ENCODE data around the gene ZNF367. TPM values are rescaled to one million over a fixed set of nuclear protein-coding genes. Genes with fewer than 3 reads are reported as not detected.

The ZNF367 gene
- total and polyA plus RNA-seq, 4 donors: 6.7 to 10.1 (median 7.1) TPM

- whole genome bisulfite sequencing (ENCODE audit: insufficient coverage): 100% methylated on average over 1 of the region's 5 CpGs
Observed at GRCh38 chr9:96391021-96391765, 27.0 kb downstream of the ZNF367 start.

GRCh38 chr9:96388144-96388543 is 30.0 kb downstream of the ZNF367 start:
- peaks cover under 1% of the 10 kb centered on the region for H3K4me1 ChIP-seq (ENCODE audit: control insufficient read depth, insufficient read depth, low read length)
- H3K27ac ChIP-seq (ENCODE audit: low read depth, low read length): no peak overlapping the region
- no peak overlapping the region for H3K4me3 ChIP-seq (ENCODE audit: low read depth, low read length)
- no peaks in the 10 kb centered on the region for H3K9me3 ChIP-seq (ENCODE audit: control insufficient read depth, insufficient read depth, low read length)
- no peak for DNase-seq (ENCODE audit: low read depth in 4 of 6, low spot score in 6 of 6)
- H3K36me3 ChIP-seq (ENCODE audit: control insufficient read depth, insufficient read depth, low read length): peaks cover 15% of the 10 kb centered on the region
- WGBS (ENCODE audit: insufficient coverage): 93% methylated on average over 11 of the region's 11 CpGs
- no peaks in the 10 kb centered on the region for H3K27me3 ChIP-seq (ENCODE audit: control insufficient read depth, insufficient read depth, low read length)

More at GRCh38 chr9:96391021-96391765, 27.0 kb downstream of the ZNF367 start:
- Histone ChIP-seq H3K36me3 (ENCODE audit: control insufficient read depth, insufficient read depth, low read length) (peaks cover 15% of the 10 kb centered on the region), H3K27ac (ENCODE audit: low read depth, low read length) (no peak overlapping the region), H3K27me3 (ENCODE audit: control insufficient read depth, insufficient read depth, low read length) (no peaks in the 10 kb centered on the region), H3K4me3 (ENCODE audit: low read depth, low read length) (no peak overlapping the region), H3K4me1 (ENCODE audit: control insufficient read depth, insufficient read depth, low read length) (no peaks in the 10 kb centered on the region), H3K9me3 (ENCODE audit: control insufficient read depth, insufficient read depth, low read length) (no peaks in the 10 kb centered on the region)
- DNase-seq (ENCODE audit: low read depth in 4 of 6, low spot score in 6 of 6): peak in 1 of 6 donors; percentile 7

GRCh38 chr9:96386157-96386556 is 32.0 kb downstream of the ZNF367 start:
- Histone ChIP-seq H3K27me3 (ENCODE audit: control insufficient read depth, insufficient read depth, low read length) (no peaks in the 10 kb centered on the region), H3K4me3 (ENCODE audit: low read depth, low read length) (no peak overlapping the region)

GRCh38 chr9:96383165-96383942 is 34.8 kb downstream of the ZNF367 start, which contains the start of gene SLC35D2:
Gene SLC35D2 (minus strand): TSS chr9:96383711. CDS start chr9:96383634, 77 bp downstream.
- H3K36me3 ChIP-seq (ENCODE audit: control insufficient read depth, insufficient read depth, low read length): peaks cover 4% of the 10 kb centered on the region
- peak within 1 kb of the TSS; percentile 59 for H3K4me3 ChIP-seq (ENCODE audit: low read depth, low read length)
- no peaks in the 10 kb centered on the region for H3K27me3 ChIP-seq (ENCODE audit: control insufficient read depth, insufficient read depth, low read length)
- no peaks in the 10 kb centered on the region for H3K9me3 ChIP-seq (ENCODE audit: control insufficient read depth, insufficient read depth, low read length)
- DNase-seq (ENCODE audit: low read depth in 4 of 6, low spot score in 6 of 6): peak in 4 of 6 donors; percentile 4 to 62 (median 16)
- H3K4me1 ChIP-seq (ENCODE audit: control insufficient read depth, insufficient read depth, low read length): peaks cover 3% of the 10 kb centered on the region
- WGBS (ENCODE audit: insufficient coverage): under 1% methylated on average over 71 of the region's 73 CpGs
- peak within 1 kb of the TSS; percentile 58 for H3K27ac ChIP-seq (ENCODE audit: low read depth, low read length)

More at GRCh38 chr9:96386157-96386556, 32.0 kb downstream of the ZNF367 start:
- DNase-seq (ENCODE audit: low read depth in 4 of 6, low spot score in 6 of 6): no peak
- Histone ChIP-seq H3K36me3 (ENCODE audit: control insufficient read depth, insufficient read depth, low read length) (peaks cover 7% of the 10 kb centered on the region), H3K4me1 (ENCODE audit: control insufficient read depth, insufficient read depth, low read length) (peaks cover 3% of the 10 kb centered on the region), H3K9me3 (ENCODE audit: control insufficient read depth, insufficient read depth, low read length) (no peaks in the 10 kb centered on the region), H3K27ac (ENCODE audit: low read depth, low read length) (no peak overlapping the region)

GRCh38 chr9:96382839-96383164 is 35.4 kb downstream of the ZNF367 start:
- Histone ChIP-seq H3K36me3 (ENCODE audit: control insufficient read depth, insufficient read depth, low read length) (no peaks in the 10 kb centered on the region), H3K27me3 (ENCODE audit: control insufficient read depth, insufficient read depth, low read length) (no peaks in the 10 kb centered on the region), H3K4me3 (ENCODE audit: low read depth, low read length) (peak overlapping the region; percentile 42), H3K27ac (ENCODE audit: low read depth, low read length) (peak overlapping the region; percentile 58), H3K9me3 (ENCODE audit: control insufficient read depth, insufficient read depth, low read length) (no peaks in the 10 kb centered on the region), H3K4me1 (ENCODE audit: control insufficient read depth, insufficient read depth, low read length) (peaks cover 3% of the 10 kb centered on the region)
- WGBS (ENCODE audit: insufficient coverage): 38% methylated on average over 7 of the region's 7 CpGs
- DNase-seq (ENCODE audit: low read depth in 4 of 6, low spot score in 6 of 6): no peak

GRCh38 chr9:96382175-96382574 is 36.0 kb downstream of the ZNF367 start:
- DNase-seq (ENCODE audit: low read depth in 4 of 6, low spot score in 6 of 6): no peak
- H3K4me3 ChIP-seq (ENCODE audit: low read depth, low read length): no peak overlapping the region
- H3K4me1 ChIP-seq (ENCODE audit: control insufficient read depth, insufficient read depth, low read length): peaks cover 3% of the 10 kb centered on the region
- no peak overlapping the region for H3K27ac ChIP-seq (ENCODE audit: low read depth, low read length)
- H3K27me3 ChIP-seq (ENCODE audit: control insufficient read depth, insufficient read depth, low read length): no peaks in the 10 kb centered on the region
- H3K9me3 ChIP-seq (ENCODE audit: control insufficient read depth, insufficient read depth, low read length): no peaks in the 10 kb centered on the region
- no peaks in the 10 kb centered on the region for H3K36me3 ChIP-seq (ENCODE audit: control insufficient read depth, insufficient read depth, low read length)
- WGBS (ENCODE audit: insufficient coverage): 83% methylated on average over 2 of the region's 2 CpGs

GRCh38 chr9:96381696-96382095 is 36.5 kb downstream of the ZNF367 start:
- DNase-seq (ENCODE audit: low read depth in 4 of 6, low spot score in 6 of 6): no peak
- Histone ChIP-seq H3K27me3 (ENCODE audit: control insufficient read depth, insufficient read depth, low read length) (no peaks in the 10 kb centered on the region), H3K9me3 (ENCODE audit: control insufficient read depth, insufficient read depth, low read length) (no peaks in the 10 kb centered on the region), H3K4me3 (ENCODE audit: low read depth, low read length) (no peak overlapping the region), H3K36me3 (ENCODE audit: control insufficient read depth, insufficient read depth, low read length) (no peaks in the 10 kb centered on the region), H3K27ac (ENCODE audit: low read depth, low read length) (no peak overlapping the region), H3K4me1 (ENCODE audit: control insufficient read depth, insufficient read depth, low read length) (peaks cover 3% of the 10 kb centered on the region)
- 70% methylated on average over 4 of the region's 4 CpGs for WGBS (ENCODE audit: insufficient coverage)

- DNase-seq (ENCODE audit: low read depth in 4 of 6, low spot score in 6 of 6): no peak
- no peaks in the 10 kb centered on the region for H3K36me3 ChIP-seq (ENCODE audit: control insufficient read depth, insufficient read depth, low read length)
- H3K27ac ChIP-seq (ENCODE audit: low read depth, low read length): no peak overlapping the region
- peaks cover 3% of the 10 kb centered on the region for H3K4me1 ChIP-seq (ENCODE audit: control insufficient read depth, insufficient read depth, low read length)
- WGBS (ENCODE audit: insufficient coverage): 71% methylated on average over 4 of the region's 4 CpGs
- H3K9me3 ChIP-seq (ENCODE audit: control insufficient read depth, insufficient read depth, low read length): no peaks in the 10 kb centered on the region
- no peaks in the 10 kb centered on the region for H3K27me3 ChIP-seq (ENCODE audit: control insufficient read depth, insufficient read depth, low read length)
- no peak overlapping the region for H3K4me3 ChIP-seq (ENCODE audit: low read depth, low read length)
Observed at GRCh38 chr9:96381125-96381524, 37.0 kb downstream of the ZNF367 start.

GRCh38 chr9:96379461-96379860 is 38.7 kb downstream of the ZNF367 start:
- no peaks in the 10 kb centered on the region for H3K9me3 ChIP-seq (ENCODE audit: control insufficient read depth, insufficient read depth, low read length)
- H3K27me3 ChIP-seq (ENCODE audit: control insufficient read depth, insufficient read depth, low read length): no peaks in the 10 kb centered on the region
- peaks cover 3% of the 10 kb centered on the region for H3K4me1 ChIP-seq (ENCODE audit: control insufficient read depth, insufficient read depth, low read length)
- no peak for DNase-seq (ENCODE audit: low read depth in 4 of 6, low spot score in 6 of 6)
- H3K36me3 ChIP-seq (ENCODE audit: control insufficient read depth, insufficient read depth, low read length): no peaks in the 10 kb centered on the region
- no peak overlapping the region for H3K4me3 ChIP-seq (ENCODE audit: low read depth, low read length)
- H3K27ac ChIP-seq (ENCODE audit: low read depth, low read length): no peak overlapping the region
- no CpG with 5 or more reads among the region's 2 CpGs for WGBS (ENCODE audit: insufficient coverage)
